ENCODE measurements around the gene SOCS7. TPM values are rescaled to one million over a fixed set of nuclear protein-coding genes. Genes with fewer than 3 reads are reported as not detected.

Gene SOCS7
- total RNA-seq, 2 donors from 2014 or later, result 14.6 to 61.9 TPM

DNA sequence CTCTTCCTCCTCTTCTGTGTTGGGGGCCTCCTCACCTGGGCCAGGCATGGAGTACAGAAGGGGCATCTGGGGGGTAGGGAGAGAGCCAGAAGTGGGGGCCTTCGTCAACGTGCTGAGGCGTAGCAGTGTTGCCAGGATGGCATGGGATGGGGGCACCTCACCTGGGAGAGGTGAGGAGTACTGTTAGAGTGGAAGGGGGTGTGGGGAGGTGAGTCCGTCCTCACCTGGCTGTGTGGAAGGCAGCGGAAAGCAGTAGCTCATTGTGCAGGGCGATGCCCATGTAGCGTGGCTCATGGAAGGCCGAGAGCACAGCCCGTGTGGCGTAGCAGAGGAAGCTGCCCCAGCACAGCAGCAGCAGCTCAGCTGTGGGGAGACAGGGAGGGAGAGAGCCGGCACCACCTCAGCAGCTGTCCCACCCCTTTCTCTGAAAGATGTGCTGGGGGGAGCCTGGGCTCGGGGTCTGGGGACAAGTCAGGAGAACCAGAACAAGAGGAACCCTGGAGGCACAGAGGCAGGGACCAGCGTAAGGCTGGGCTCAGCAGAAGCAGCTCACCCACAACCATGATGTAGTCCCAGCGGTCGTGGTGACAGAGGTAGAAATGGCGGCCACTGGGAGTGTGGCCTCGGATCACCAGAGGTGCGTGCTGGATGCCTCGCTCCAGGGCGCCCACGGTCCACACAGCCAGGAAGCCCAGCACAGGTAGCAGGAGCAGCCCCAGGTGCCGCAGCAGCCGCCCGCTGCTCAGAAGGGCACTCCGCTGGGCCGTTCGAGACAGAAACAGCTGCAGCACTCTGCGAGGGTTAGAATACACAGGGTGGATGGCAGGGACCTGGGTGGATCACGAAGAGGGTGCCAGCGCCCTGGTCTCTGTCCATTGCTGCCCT is 16.9 kb upstream of the SOCS7 start:
- DNase-seq (ENCODE audit: low spot score), result no peak
- TF ChIP-seq POLR2AphosphoS5 (IDR thresholded peaks at IDR 0.05) (no peak), CTCF (IDR thresholded peaks at IDR 0.05) (no peak), POLR2A (IDR thresholded peaks at IDR 0.05) (no peak)
- intact Hi-C loops (cut with DNase I), result no loop called here

DNA sequence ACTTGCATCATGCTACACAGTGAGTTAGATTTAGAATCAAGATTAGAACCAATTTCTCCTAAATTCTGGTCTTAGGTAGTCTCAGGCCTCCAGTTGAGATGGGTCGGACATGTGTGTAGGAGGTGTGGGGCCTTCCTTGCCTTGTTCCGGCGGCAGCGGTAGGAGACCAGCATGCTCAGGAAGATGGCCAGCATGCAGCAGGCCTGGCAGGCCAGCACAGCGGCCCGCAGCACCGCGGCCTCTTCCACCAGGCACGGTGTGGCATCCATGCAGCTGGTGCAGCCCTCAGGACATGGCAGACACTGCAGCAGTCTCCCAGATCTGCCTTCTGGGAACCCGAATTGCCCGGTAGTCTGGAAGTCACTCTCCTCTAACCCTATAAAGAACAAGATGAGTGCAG is 14.8 kb upstream of the SOCS7 start:
- DNase-seq (ENCODE audit: low spot score), result no peak
- WGBS, result 91% methylated on average over 8 of the region's 11 CpGs
- Histone ChIP-seq H3K36me3 (no peaks in the 10 kb centered on the region), H3K9me3 (no peaks in the 10 kb centered on the region), H3K4me3 (no peak overlapping the region), H3K27ac (no peak overlapping the region), H3K27me3 (replicated peaks; ENCODE audit: insufficient read depth) (peaks cover 2% of the 10 kb centered on the region), H3K4me1 (replicated peaks) (no peaks in the 10 kb centered on the region)
- intact Hi-C loops (cut with DNase I), result no loop called here
- TF ChIP-seq POLR2AphosphoS5 (IDR thresholded peaks at IDR 0.05), result no peak
- no peak for TF ChIP-seq POLR2A (IDR thresholded peaks at IDR 0.05)
- TF ChIP-seq CTCF (IDR thresholded peaks at IDR 0.05), result no peak

More for the DNA sequence above, 16.9 kb upstream of the SOCS7 start:
- WGBS, result 86% methylated on average over 30 of the region's 30 CpGs
- no peaks in the 10 kb centered on the region for H3K36me3 ChIP-seq
- no peaks in the 10 kb centered on the region for H3K9me3 ChIP-seq
- no peak overlapping the region for H3K4me3 ChIP-seq
- H3K27ac ChIP-seq, result no peak overlapping the region
- peaks cover 2% of the 10 kb centered on the region for H3K27me3 ChIP-seq (replicated peaks; ENCODE audit: insufficient read depth)
- no peaks in the 10 kb centered on the region for H3K4me1 ChIP-seq (replicated peaks)

DNA sequence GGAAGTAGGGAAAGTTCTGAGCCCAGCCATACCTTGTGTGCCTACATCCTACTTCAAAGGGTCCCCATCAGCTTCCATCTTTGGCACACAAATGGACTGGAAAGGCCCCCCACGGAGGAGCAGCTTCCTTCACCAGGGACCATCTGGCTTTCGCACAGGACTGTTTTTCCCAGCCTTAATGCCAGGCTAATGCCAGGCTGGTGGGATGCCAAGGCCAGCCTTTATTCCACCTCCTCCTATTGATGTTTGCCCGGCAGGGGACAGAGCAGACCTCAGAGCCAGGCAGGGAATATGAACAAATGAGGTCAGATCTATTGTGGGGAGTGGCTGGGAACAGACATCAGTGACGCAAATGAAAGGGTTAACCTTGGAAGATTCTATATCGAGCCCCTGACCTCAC is 13.6 kb upstream of the SOCS7 start:
- Histone ChIP-seq H3K9me3 (no peaks in the 10 kb centered on the region), H3K27me3 (replicated peaks; ENCODE audit: insufficient read depth) (peaks cover under 1% of the 10 kb centered on the region), H3K4me1 (replicated peaks) (no peaks in the 10 kb centered on the region), H3K27ac (no peak overlapping the region), H3K36me3 (no peaks in the 10 kb centered on the region), H3K4me3 (no peak overlapping the region)
- WGBS, result 70% methylated on average over 5 of the region's 5 CpGs
- DNase-seq (ENCODE audit: low spot score), result no peak
- intact Hi-C loops (cut with DNase I), result no loop called here
- no peak for TF ChIP-seq CTCF (IDR thresholded peaks at IDR 0.05)
- no peak for TF ChIP-seq POLR2A (IDR thresholded peaks at IDR 0.05)
- TF ChIP-seq POLR2AphosphoS5 (IDR thresholded peaks at IDR 0.05), result no peak

- Histone ChIP-seq H3K36me3 (no peaks in the 10 kb centered on the region), H3K4me3 (no peak overlapping the region), H3K27ac (no peak overlapping the region), H3K27me3 (replicated peaks; ENCODE audit: insufficient read depth) (no peaks in the 10 kb centered on the region), H3K4me1 (replicated peaks) (no peaks in the 10 kb centered on the region), H3K9me3 (no peaks in the 10 kb centered on the region)
- TF ChIP-seq POLR2A (IDR thresholded peaks at IDR 0.05) (no peak), POLR2AphosphoS5 (IDR thresholded peaks at IDR 0.05) (no peak), CTCF (IDR thresholded peaks at IDR 0.05) (no peak)
- WGBS, result 91% methylated on average over 4 of the region's 4 CpGs
- DNase-seq (ENCODE audit: low spot score), result no peak
- intact Hi-C loops (cut with DNase I), result no loop called here
Observed at GRCh38 chr17:38338535-38338934, 13.1 kb upstream of the SOCS7 start.

DNA sequence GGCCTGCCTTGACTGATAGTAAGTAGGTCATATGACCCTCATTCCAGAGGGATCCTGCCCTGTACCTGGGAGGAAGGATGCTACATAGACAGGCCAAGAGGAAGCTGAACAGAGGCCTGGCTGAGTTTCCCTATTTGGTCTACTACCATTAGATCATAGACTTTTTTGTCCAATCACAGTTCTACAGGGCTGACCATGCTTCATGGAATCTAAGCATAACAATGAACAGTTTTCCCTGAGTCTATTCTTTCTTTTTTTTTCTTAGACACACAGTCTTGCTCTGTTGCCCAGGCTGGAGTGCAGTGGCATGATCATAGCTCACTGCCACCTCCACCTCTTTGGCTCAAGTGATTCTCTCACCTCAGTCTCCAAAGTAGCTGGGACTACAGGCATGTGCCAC is 11.8 kb upstream of the SOCS7 start:
- no peak for TF ChIP-seq POLR2A (IDR thresholded peaks at IDR 0.05)
- TF ChIP-seq POLR2AphosphoS5 (IDR thresholded peaks at IDR 0.05), result no peak
- no peak for TF ChIP-seq CTCF (IDR thresholded peaks at IDR 0.05)
- no peak overlapping the region for H3K27ac ChIP-seq
- no peaks in the 10 kb centered on the region for H3K27me3 ChIP-seq (replicated peaks; ENCODE audit: insufficient read depth)
- no peaks in the 10 kb centered on the region for H3K9me3 ChIP-seq
- H3K4me1 ChIP-seq (replicated peaks), result no peaks in the 10 kb centered on the region
- no peak for DNase-seq (ENCODE audit: low spot score)
- intact Hi-C loops (cut with DNase I), result no loop called here
- H3K4me3 ChIP-seq, result no peak overlapping the region
- H3K36me3 ChIP-seq, result no peaks in the 10 kb centered on the region

All from prostate gland (tissue), 2 donors.